Measurements from ENCODE around the gene FUT6.

DNA sequence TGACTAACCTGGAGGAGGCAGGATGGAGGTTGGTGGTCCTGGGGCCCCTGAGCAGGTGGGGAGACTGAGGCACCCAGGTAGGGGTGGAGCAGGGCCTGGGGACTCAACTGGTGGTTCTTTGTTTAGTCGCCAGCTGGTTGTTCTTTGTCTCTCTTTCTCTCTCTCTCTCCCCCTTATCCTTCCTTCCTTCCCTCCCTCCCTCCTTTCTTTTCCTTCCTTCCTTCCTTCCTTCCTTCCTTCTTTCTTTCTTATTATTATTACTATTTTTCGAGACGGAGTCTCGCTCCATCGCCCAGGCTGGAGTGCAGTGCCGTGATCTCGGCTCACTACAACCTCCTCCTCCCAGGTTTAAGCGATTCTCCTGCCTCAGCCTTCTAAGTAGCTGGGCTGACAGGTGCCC, 41.3 kb downstream of the FUT6 start:
- TF ChIP-seq ARNT (IDR thresholded peaks at IDR 0.05), result no peak
- no peak for TF ChIP-seq PKNOX1 (IDR thresholded peaks at IDR 0.05)
- no peak for TF ChIP-seq SP1 (IDR thresholded peaks at IDR 0.05)
- TF ChIP-seq SUZ12 (IDR thresholded peaks at IDR 0.05), result no peak
- no peak for TF ChIP-seq BHLHE40 (IDR thresholded peaks at IDR 0.05; ENCODE audit: borderline replicate concordance)
- no peak for TF ChIP-seq HDGF (IDR thresholded peaks at IDR 0.05; ENCODE audit: borderline replicate concordance)
